HCT116 (cell line): Measurements from ENCODE around the gene MATK. TPM values are rescaled to one million over a fixed set of nuclear protein-coding genes. Genes with fewer than 3 reads are reported as not detected.

ENCODE experiments used
- ATAC-seq: fragments of 200-7000 bp; cut with Tn5 transposase; 2 replicates; pipeline ENCODE4 v1.9.1; 2020; ENCODE audit warnings: mild to moderate bottlenecking, moderate library complexity
- BruUV-seq: library from RNA; stranded (reverse); fragments of 400-500 nt; replicated peaks from 2 replicates; lab custom pipeline; 2021; lab: Mats Ljungman, UMichigan
- CTCF ChIA-PET: fragments of 300-600 bp; sonication (Branson Sonifier 250); formaldehyde crosslinking; loops from one replicate; lab custom pipeline; 2021; ENCODE audit warnings: antibody characterized with exemption; lab: Charles Lee
- POLR2A ChIA-PET: fragments of 300-600, 350-600 bp; sonication (Branson Sonifier 250); formaldehyde crosslinking; loops from one replicate; lab custom pipeline; 2021; ENCODE audit warnings: antibody characterized with exemption; lab: Charles Lee
- RAD21 ChIA-PET, 2 experiments: fragments of 300-600 bp; sonication (Branson Sonifier 250); formaldehyde crosslinking; loops; one replicate each; lab custom pipeline; 2023; ENCODE audit warnings: low total read pairs in 2 of 2; ENCODE audit not compliant: uncharacterized antibody in 2 of 2, unreplicated experiment in 2 of 2, low non-redundant PET in 1 of 2; lab: Charles Lee
- DNase-seq: peaks from one replicate; pipeline ENCODE4 v3.0.0-alpha.2; 2010; ENCODE audit warnings: low read depth, low spot score
- H2AFZ ChIP-seq: fragments of 200-600 bp; shearing (Covaris generic), sonication (generic); 2 replicates; pipeline ENCODE4 v1.6.1; 2017; ENCODE audit warnings: low read depth, mixed run types, mixed read lengths, antibody characterized with exemption, low read length; ENCODE audit not compliant: poor library complexity, severe bottlenecking
- H3K27ac ChIP-seq: 2 replicates; pipeline ENCODE4 v1.5.1; 2012; ENCODE audit warnings: low read depth, low read length
- H3K27me3 ChIP-seq: fragments of 200-600 bp; sonication (generic); 2 replicates; pipeline ENCODE4 v1.6.1; 2016; ENCODE audit warnings: mixed run types, low read length, mixed read lengths; ENCODE audit not compliant: insufficient read depth
- H3K36me3 ChIP-seq, 2 experiments: fragments of 200-500 bp in 1 of 2; fragments of 200-600 bp in 1 of 2; sonication (Bioruptor generic) in 1 of 2; sonication (generic) in 1 of 2; 2 replicates each; pipeline versions ENCODE4 v1.5.1 to v1.6.1; 2014 to 2016; ENCODE audit warnings: low read length in 2 of 2, inconsistent platforms in 1 of 2, mixed read lengths in 1 of 2, mixed run types in 1 of 2; ENCODE audit not compliant: insufficient read depth in 2 of 2, control insufficient read depth in 1 of 2
- H3K4me1 ChIP-seq, 2 experiments: fragments of 200-600 bp in 1 of 2; sonication (generic) in 1 of 2; 2 replicates each; pipeline versions ENCODE4 v1.5.1 to v1.6.1; 2012 to 2017; ENCODE audit warnings: low read length in 2 of 2, inconsistent platforms in 1 of 2, mild to moderate bottlenecking in 1 of 2, mixed read lengths in 1 of 2, mixed run types in 1 of 2, moderate library complexity in 1 of 2; ENCODE audit not compliant: insufficient read depth in 2 of 2, control insufficient read depth in 1 of 2
- H3K4me2 ChIP-seq: fragments of 200-600 bp; sonication (generic); 2 replicates; pipeline ENCODE4 v1.6.1; 2017; ENCODE audit warnings: mixed run types, low read length, mixed read lengths
- H3K4me3 ChIP-seq, 2 experiments: fragments of 200-600 bp in 1 of 2; sonication (generic) in 1 of 2; replicated peaks in 1 of 2; 2 replicates each; pipeline ENCODE4 v1.5.1; 2011 to 2016; ENCODE audit warnings: low read length in 2 of 2, control low read depth in 1 of 2, low read depth in 1 of 2, mild to moderate bottlenecking in 1 of 2, mixed read lengths in 1 of 2, mixed run types in 1 of 2
- H3K79me2 ChIP-seq: fragments of 200-600 bp; sonication (generic); 2 replicates; pipeline ENCODE4 v1.6.1; 2017; ENCODE audit warnings: mild to moderate bottlenecking, mixed run types, low read length, moderate library complexity, mixed read lengths; ENCODE audit not compliant: insufficient read depth
- H3K9ac ChIP-seq: fragments of 200-600 bp; sonication (generic); 2 replicates; pipeline ENCODE4 v1.6.1; 2016; ENCODE audit warnings: low read length, mixed read lengths
- H3K9me2 ChIP-seq: fragments of 200-600 bp; sonication (generic), shearing (Covaris generic); 2 replicates; pipeline ENCODE4 v1.6.1; 2017; ENCODE audit warnings: mixed run types, mild to moderate bottlenecking, moderate library complexity; ENCODE audit not compliant: insufficient read depth
- H3K9me3 ChIP-seq, 2 experiments: fragments of 200-500 bp in 1 of 2; fragments of 200-600 bp in 1 of 2; sonication (Bioruptor generic) in 1 of 2; sonication (generic) in 1 of 2; 2 replicates each; pipeline ENCODE4 v1.6.1; 2014 to 2017; ENCODE audit warnings: low read length in 2 of 2, mixed read lengths in 2 of 2, inconsistent platforms in 1 of 2, low read depth in 1 of 2, mild to moderate bottlenecking in 1 of 2, mixed run types in 1 of 2, moderate library complexity in 1 of 2; ENCODE audit not compliant: control insufficient read depth in 1 of 2, insufficient read depth in 1 of 2
- H4K20me1 ChIP-seq: fragments of 200-600 bp; sonication (generic), shearing (Covaris generic); 2 replicates; pipeline ENCODE4 v1.6.1; 2017; ENCODE audit warnings: mixed run types, mild to moderate bottlenecking, moderate library complexity; ENCODE audit not compliant: insufficient read depth
- ATF3 ChIP-seq: IDR thresholded peaks from 2 replicates; pipeline ENCODE4 v1.6.1; 2012
- CBX3 ChIP-seq: IDR thresholded peaks from 2 replicates; pipeline ENCODE4 v1.6.1; 2012; ENCODE audit warnings: low read depth
- CEBPB ChIP-seq: IDR thresholded peaks from 2 replicates; pipeline ENCODE4 v1.6.1; 2012; ENCODE audit warnings: low read depth
- CTCF ChIP-seq, 3 experiments: fragments of 200-600 bp in 1 of 3; sonication (generic) in 1 of 3; IDR thresholded peaks in 2 of 3; conservative IDR thresholded peaks in 1 of 3; 2 replicates each; pipeline ENCODE4 v1.5.1; 2012 to 2017; ENCODE audit warnings: low read depth in 2 of 3, low read length in 2 of 3, antibody characterized with exemption in 1 of 3, borderline replicate concordance in 1 of 3, control low read depth in 1 of 3, mild to moderate bottlenecking in 1 of 3, mixed read lengths in 1 of 3, mixed run types in 1 of 3, moderate library complexity in 1 of 3; ENCODE audit not compliant: insufficient read depth in 1 of 3
- EGR1 ChIP-seq: IDR thresholded peaks from 2 replicates; pipeline ENCODE4 v1.6.1; 2012; ENCODE audit warnings: low read depth
- EZH2 ChIP-seq: fragments of 200-600 bp; sonication (generic); IDR thresholded peaks from 2 replicates; pipeline ENCODE4 v1.6.1; 2017; ENCODE audit warnings: antibody characterized with exemption, mixed run types
- EZH2phosphoT487 ChIP-seq: fragments of 200-600 bp; IDR thresholded peaks from 2 replicates; pipeline ENCODE4 v1.6.1; 2018; ENCODE audit warnings: antibody characterized with exemption, borderline replicate concordance
- FOSL1 ChIP-seq: IDR thresholded peaks from 2 replicates; pipeline ENCODE4 v1.6.1; 2012; ENCODE audit warnings: low read depth
- RAD21 ChIP-seq: IDR thresholded peaks from 2 replicates; pipeline ENCODE4 v1.6.1; 2012; ENCODE audit warnings: low read depth, mild to moderate bottlenecking
- SP1 ChIP-seq: IDR thresholded peaks from 2 replicates; pipeline ENCODE4 v1.6.1; 2012; ENCODE audit warnings: low read depth
- SRF ChIP-seq: IDR thresholded peaks from 2 replicates; pipeline ENCODE4 v1.6.1; 2012; ENCODE audit warnings: low read depth
- ZBTB33 ChIP-seq: IDR thresholded peaks from 2 replicates; pipeline ENCODE4 v1.6.1; 2011; ENCODE audit warnings: mild to moderate bottlenecking, low read length, moderate library complexity; ENCODE audit not compliant: insufficient replicate concordance; ENCODE audit errors: extremely low read depth
- ZNF274 ChIP-seq: fragments of 200-500 bp; sonication (Bioruptor generic); IDR thresholded peaks from 2 replicates; pipeline ENCODE4 v1.6.1; 2014; ENCODE audit warnings: mild to moderate bottlenecking, low read depth, low read length, inconsistent platforms
- intact Hi-C: fragments of 100-400 bp; cut with micrococcal nuclease; formaldehyde crosslinking; loops from 2 replicates; pipeline ENCODE4 v1.10.0; 2022
- total RNA-seq: library from RNA; stranded (reverse); gene quantifications from one replicate; pipeline ENCODE4 v1.2.1, GENCODE V29; 2021; ENCODE audit not compliant: unreplicated experiment

Gene MATK
- total RNA-seq, 1 experiment from 2014 or later: not detected

GRCh38 chr19:3793799-3794198 lies 7.6 kb upstream of the MATK start:
- BruUV-seq: no TSS peak
- H3K9ac ChIP-seq: no peak overlapping the region
- RAD21 ChIA-PET: no interaction called here
- intact Hi-C loops: no loop called here
- 0 out of 4 replicates have a peak, but pooled peaks cover 0 to 2% of the 10 kb centered on the region in 2 experiments for H3K9me3 ChIP-seq
- POLR2A ChIA-PET: no interaction called here
- no peaks in the 10 kb centered on the region for H3K36me3 ChIP-seq
- TF ChIP-seq SRF (no peak), CTCF (IDR thresholded peaks at IDR 0.05 in 2 of 3, conservative IDR thresholded peaks at IDR 0.05 in 1 of 3; ENCODE audit: borderline replicate concordance in 1 of 3, insufficient read depth in 1 of 3, low read depth in 2 of 3, low read length in 2 of 3) (no peak)
- H3K27me3 ChIP-seq: no peaks in the 10 kb centered on the region
- no peaks in the 10 kb centered on the region for H3K4me1 ChIP-seq
- ATAC-seq (no peak), DNase-seq (no peak)
- CTCF ChIA-PET: no interaction called here
- no peak overlapping the region for H3K4me3 ChIP-seq
- no peak overlapping the region for H2AFZ ChIP-seq
- no peaks in the 10 kb centered on the region for H4K20me1 ChIP-seq
- H3K79me2 ChIP-seq: no peaks in the 10 kb centered on the region
- no peak overlapping the region for H3K27ac ChIP-seq
- H3K4me2 ChIP-seq: no peak overlapping the region
- H3K9me2 ChIP-seq: no peaks in the 10 kb centered on the region

GRCh38 chr19:3792114-3792513 lies 5.9 kb upstream of the MATK start:
- H3K9me3 ChIP-seq: 0 out of 4 replicates have a peak, but pooled peaks cover 0 to 2% of the 10 kb centered on the region in 2 experiments
- H3K36me3 ChIP-seq: no peaks in the 10 kb centered on the region
- H3K4me3 ChIP-seq: no peak overlapping the region
- CTCF ChIA-PET: no interaction called here
- H3K27ac ChIP-seq: no peak overlapping the region
- no peaks in the 10 kb centered on the region for H3K4me1 ChIP-seq
- ATAC-seq: no peak
- no peaks in the 10 kb centered on the region for H3K79me2 ChIP-seq
- intact Hi-C loops: no loop called here
- no peak for TF ChIP-seq SP1
- TF ChIP-seq ATF3: no peak
- TF ChIP-seq RAD21: no peak
- no peak for TF ChIP-seq EZH2
- no peak for TF ChIP-seq EGR1
- TF ChIP-seq ZBTB33: no peak
- TF ChIP-seq ZNF274: no peak
- TF ChIP-seq CEBPB: no peak
- TF ChIP-seq SRF: no peak
- TF ChIP-seq FOSL1: no peak
- TF ChIP-seq EZH2phosphoT487: no peak
- no peak for TF ChIP-seq CBX3
- H2AFZ ChIP-seq: no peak overlapping the region
- H3K9ac ChIP-seq: no peak overlapping the region
- no peaks in the 10 kb centered on the region for H3K9me2 ChIP-seq
- DNase-seq: no peak
- RAD21 ChIA-PET: no interaction called here
- POLR2A ChIA-PET: no interaction called here
- BruUV-seq: no TSS peak
- no peak overlapping the region for H3K4me2 ChIP-seq
- H3K27me3 ChIP-seq: no peaks in the 10 kb centered on the region
- H4K20me1 ChIP-seq: no peaks in the 10 kb centered on the region
